Type B pancreatic cell (in vitro differentiated cells): ENCODE data around the gene LMX1B. TPM values are rescaled to one million over a fixed set of nuclear protein-coding genes. Genes with fewer than 3 reads are reported as not detected.

Experiments
- DNase-seq: peaks from one replicate; pipeline ENCODE4 v3.0.0; 2021; ENCODE audit warnings: mixed read lengths; ENCODE audit not compliant: unreplicated experiment; ENCODE audit errors: extremely low spot score
- H3K27ac Mint-ChIP-seq: 2 replicates; pipeline ENCODE4 v1.8.0; 2021; ENCODE audit warnings: mild to moderate bottlenecking, mixed read lengths
- H3K27me3 Mint-ChIP-seq: 2 replicates; pipeline ENCODE4 v1.8.0; 2021; ENCODE audit warnings: mixed read lengths
- H3K36me3 Mint-ChIP-seq: 2 replicates; pipeline ENCODE4 v1.8.0; 2021; ENCODE audit warnings: mixed read lengths
- H3K4me1 Mint-ChIP-seq: one replicate; pipeline ENCODE4 v1.8.0; 2021; ENCODE audit warnings: mixed read lengths; ENCODE audit not compliant: unreplicated experiment
- H3K4me3 Mint-ChIP-seq: 2 replicates; pipeline ENCODE4 v1.8.0; 2021; ENCODE audit warnings: mild to moderate bottlenecking, mixed read lengths
- H3K9me3 Mint-ChIP-seq: 2 replicates; pipeline ENCODE4 v1.8.0; 2021; ENCODE audit warnings: mixed read lengths
- CTCF ChIP-seq: fragments of 200-600 bp; sonication (generic); conservative IDR thresholded peaks from 2 replicates; pipeline ENCODE4 v1.5.0; 2021; ENCODE audit warnings: antibody characterized with exemption, mild to moderate bottlenecking
- total RNA-seq: library from RNA; stranded (reverse); gene quantifications from 2 replicates; pipeline ENCODE4 v1.2.1, GENCODE V29; 2021; ENCODE audit warnings: low replicate concordance

LMX1B gene
- total RNA-seq, 1 donor from 2014 or later, result 13.6 TPM

- peak overlapping the region; percentile 39 for H3K27ac Mint-ChIP-seq
- H3K36me3 Mint-ChIP-seq, result no peaks in the 10 kb centered on the region
- H3K9me3 Mint-ChIP-seq, result no peaks in the 10 kb centered on the region
- H3K27me3 Mint-ChIP-seq, result peaks cover 41% of the 10 kb centered on the region
- no peak overlapping the region for H3K4me3 Mint-ChIP-seq
- DNase-seq, result no peak
- peaks cover 28% of the 10 kb centered on the region for H3K4me1 Mint-ChIP-seq
- no peak for TF ChIP-seq CTCF
These were observed 20.3 kb downstream of the LMX1B start for GRCh38 chr9:126633881-126634558.

GRCh38 chr9:126635061-126635460 lies 21.3 kb downstream of the LMX1B start:
- H3K36me3 Mint-ChIP-seq, result no peaks in the 10 kb centered on the region
- H3K4me3 Mint-ChIP-seq, result no peak overlapping the region
- no peak for DNase-seq
- H3K9me3 Mint-ChIP-seq, result no peaks in the 10 kb centered on the region
- peaks cover 42% of the 10 kb centered on the region for H3K27me3 Mint-ChIP-seq
- peaks cover 34% of the 10 kb centered on the region for H3K4me1 Mint-ChIP-seq
- TF ChIP-seq CTCF, result no peak
- no peak overlapping the region for H3K27ac Mint-ChIP-seq

GRCh38 chr9:126635661-126636439 lies 22.1 kb downstream of the LMX1B start:
- Mint-ChIP-seq H3K4me1 (peaks cover 29% of the 10 kb centered on the region), H3K9me3 (no peaks in the 10 kb centered on the region), H3K27ac (no peak overlapping the region), H3K36me3 (no peaks in the 10 kb centered on the region), H3K4me3 (no peak overlapping the region), H3K27me3 (peaks cover 41% of the 10 kb centered on the region)
- DNase-seq, result no peak
- TF ChIP-seq CTCF, result no peak

- TF ChIP-seq CTCF, result no peak
- Mint-ChIP-seq H3K36me3 (no peaks in the 10 kb centered on the region), H3K4me1 (peaks cover 32% of the 10 kb centered on the region), H3K27me3 (peaks cover 47% of the 10 kb centered on the region), H3K27ac (peak overlapping the region; percentile 41), H3K4me3 (peak overlapping the region; percentile 73), H3K9me3 (no peaks in the 10 kb centered on the region)
- no peak for DNase-seq
These were observed 23.5 kb downstream of the LMX1B start for GRCh38 chr9:126636983-126637798.

- Mint-ChIP-seq H3K9me3 (no peaks in the 10 kb centered on the region), H3K4me1 (peaks cover 45% of the 10 kb centered on the region), H3K27me3 (peaks cover 51% of the 10 kb centered on the region), H3K36me3 (no peaks in the 10 kb centered on the region), H3K4me3 (peak overlapping the region; percentile 83), H3K27ac (peak overlapping the region; percentile 30)
- TF ChIP-seq CTCF, result no peak
- no peak for DNase-seq
These were observed 24.9 kb downstream of the LMX1B start for GRCh38 chr9:126638571-126639132.
